Tibial artery (tissue), 4 donors: ENCODE measurements around the gene PAWR.
A peak's percentile ranks its signal among the peaks of the same experiment; 100 is the strongest.
"Not testable (repeated sequence)": the region's sequence is repeated elsewhere in the genome, so short reads cannot be mapped to it uniquely, and the experiment has no call there.

Source experiments
- DNase-seq, 2 donors: peaks; one replicate each; pipeline ENCODE4 v3.0.0-alpha.2; 2019
- H3K27ac ChIP-seq, 2 donors: fragments of 200-600 bp; sonication (generic) in 1 of 2; 1 replicate in 1 of 2; 2 replicates in 1 of 2; pipeline ENCODE4 v1.5.1; 2018 to 2019; ENCODE audit warnings: mild to moderate bottlenecking in 1 of 2
- H3K27me3 ChIP-seq, 2 donors: fragments of 200-600 bp; sonication (generic) in 1 of 2; one replicate each; pipeline versions ENCODE4 v1.5.1 to v1.6.0; 2016 to 2019
- H3K36me3 ChIP-seq, 3 donors: fragments of 200-600 bp; sonication (generic) in 2 of 3; one replicate each; pipeline ENCODE4 v1.5.1; 2016 to 2019; ENCODE audit warnings: mild to moderate bottlenecking in 2 of 3
- H3K4me1 ChIP-seq, 4 donors: fragments of 200-600 bp; sonication (generic) in 2 of 4; 1 replicate in 3 of 4; 2 replicates in 1 of 4; pipeline ENCODE4 v1.5.1; 2016 to 2019
- H3K4me3 ChIP-seq, 2 donors: fragments of 200-600 bp; sonication (generic) in 1 of 2; 1 replicate in 1 of 2; 2 replicates in 1 of 2; pipeline ENCODE4 v1.5.1; 2018 to 2019; ENCODE audit warnings: mild to moderate bottlenecking in 2 of 2
- H3K9me3 ChIP-seq, 3 donors: fragments of 200-600 bp; sonication (generic) in 1 of 3; one replicate each; pipeline ENCODE4 v1.5.1; 2016 to 2019
- intact Hi-C: fragments of 100-400 bp; cut with DNase I; formaldehyde crosslinking; loops from one replicate; pipeline ENCODE4 v1.15.0; 2023; ENCODE audit warnings: low total_unique reads
- TF ChIP-seq, protein P1 (sequence below), 2 experiments: fragments of 200-600 bp in 1 of 2; fragments of 450-650 bp in 1 of 2; IDR thresholded peaks; one replicate each; pipeline ENCODE4 v1.5.1; 2017 to 2019; ENCODE audit warnings: antibody characterized with exemption in 2 of 2, mild to moderate bottlenecking in 1 of 2, moderate library complexity in 1 of 2

PAWR gene

DNA sequence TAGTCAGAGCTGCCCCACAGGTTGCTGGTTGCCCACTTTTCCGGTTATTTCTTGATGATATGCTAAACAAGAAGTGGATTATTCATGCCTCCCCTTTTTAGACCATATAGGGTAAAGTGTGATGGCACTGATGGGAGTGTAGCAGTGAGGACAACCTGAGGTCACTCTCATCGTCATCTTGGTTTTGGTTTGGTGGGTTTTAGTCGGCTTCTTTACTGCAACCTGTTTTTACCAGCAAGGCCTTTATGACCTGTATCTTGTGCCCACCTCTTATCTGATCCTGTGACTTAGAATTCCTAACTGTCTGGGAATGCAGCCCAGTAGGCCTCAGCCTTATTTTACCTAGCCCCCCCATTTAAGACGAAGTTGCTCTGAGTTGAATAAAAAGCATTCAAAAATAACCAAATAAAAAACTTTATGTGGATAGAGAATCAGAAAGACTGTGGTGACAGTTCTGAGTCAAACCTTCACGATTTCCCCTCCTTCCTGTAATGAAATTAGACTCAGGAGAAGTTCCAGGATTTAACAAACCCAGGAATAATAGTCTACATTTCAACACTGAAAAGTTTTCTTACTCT lies 144.2 kb downstream of the PAWR start:
- Histone ChIP-seq H3K4me1 (peaks cover 6 to 50% (median 35%) of the 10 kb centered on the region in 4 donors), H3K9me3 (no peaks in the 10 kb centered on the region), H3K4me3 (no peak overlapping the region), H3K27me3 (no peaks in the 10 kb centered on the region), H3K36me3 (no peaks in the 10 kb centered on the region), H3K27ac (peak overlapping the region; percentile 58 to 70)
- intact Hi-C loops = no loop called here
- TF ChIP-seq, protein P1, sequence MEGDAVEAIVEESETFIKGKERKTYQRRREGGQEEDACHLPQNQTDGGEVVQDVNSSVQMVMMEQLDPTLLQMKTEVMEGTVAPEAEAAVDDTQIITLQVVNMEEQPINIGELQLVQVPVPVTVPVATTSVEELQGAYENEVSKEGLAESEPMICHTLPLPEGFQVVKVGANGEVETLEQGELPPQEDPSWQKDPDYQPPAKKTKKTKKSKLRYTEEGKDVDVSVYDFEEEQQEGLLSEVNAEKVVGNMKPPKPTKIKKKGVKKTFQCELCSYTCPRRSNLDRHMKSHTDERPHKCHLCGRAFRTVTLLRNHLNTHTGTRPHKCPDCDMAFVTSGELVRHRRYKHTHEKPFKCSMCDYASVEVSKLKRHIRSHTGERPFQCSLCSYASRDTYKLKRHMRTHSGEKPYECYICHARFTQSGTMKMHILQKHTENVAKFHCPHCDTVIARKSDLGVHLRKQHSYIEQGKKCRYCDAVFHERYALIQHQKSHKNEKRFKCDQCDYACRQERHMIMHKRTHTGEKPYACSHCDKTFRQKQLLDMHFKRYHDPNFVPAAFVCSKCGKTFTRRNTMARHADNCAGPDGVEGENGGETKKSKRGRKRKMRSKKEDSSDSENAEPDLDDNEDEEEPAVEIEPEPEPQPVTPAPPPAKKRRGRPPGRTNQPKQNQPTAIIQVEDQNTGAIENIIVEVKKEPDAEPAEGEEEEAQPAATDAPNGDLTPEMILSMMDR (IDR thresholded peaks at IDR 0.05) = no peak
- DNase-seq = no peak

DNA sequence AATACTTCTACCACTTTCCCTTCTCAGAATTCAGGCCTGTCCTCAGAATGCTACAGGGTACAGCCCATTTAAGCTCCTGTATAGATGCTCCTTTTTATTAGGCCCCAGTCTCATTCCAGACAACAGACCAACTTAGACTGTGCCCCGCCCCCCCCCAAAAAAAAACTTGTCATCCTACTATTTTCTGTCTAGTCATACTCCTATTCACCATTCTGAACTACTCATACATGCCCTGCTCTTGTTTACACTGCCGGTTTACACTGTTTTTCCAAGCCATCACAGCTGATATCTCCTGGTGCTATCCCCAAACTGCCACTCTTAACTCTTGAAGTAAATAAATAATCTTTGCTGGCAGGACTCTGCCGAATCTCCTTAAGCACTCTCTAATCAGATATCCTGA lies 146.3 kb downstream of the PAWR start:
- DNase-seq, H3K4me3 ChIP-seq, H3K27ac ChIP-seq, H3K36me3 ChIP-seq, intact Hi-C loops, H3K27me3 ChIP-seq, H3K9me3 ChIP-seq: not testable (repeated sequence)
- H3K4me1 ChIP-seq = peaks cover 6 to 36% (median 28%) of the 10 kb centered on the region in 4 donors

DNA sequence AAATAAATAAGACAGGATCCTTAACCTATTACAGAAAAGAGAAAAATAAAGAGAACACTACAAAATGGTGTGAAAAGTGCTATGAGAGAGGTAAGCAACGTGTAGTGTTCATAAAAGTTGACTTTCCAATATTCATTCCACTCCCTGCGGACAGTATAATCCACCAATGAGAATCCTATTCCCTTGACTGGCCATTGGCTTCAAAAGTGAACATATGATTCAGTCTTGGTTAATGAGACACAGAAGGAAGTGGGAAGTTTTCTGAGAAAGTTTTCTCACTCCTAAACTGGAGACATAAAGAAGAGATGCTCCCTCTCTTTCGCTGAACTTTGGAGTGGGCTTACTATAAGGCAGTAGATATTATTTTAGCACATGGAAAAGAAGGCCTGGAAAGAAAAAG lies 153.1 kb downstream of the PAWR start:
- H3K4me3 ChIP-seq = no peak overlapping the region
- no peaks in the 10 kb centered on the region for H3K36me3 ChIP-seq
- no peaks in the 10 kb centered on the region for H3K27me3 ChIP-seq
- no peaks in the 10 kb centered on the region for H3K4me1 ChIP-seq
- intact Hi-C loops = no loop called here
- no peaks in the 10 kb centered on the region for H3K9me3 ChIP-seq
- DNase-seq = no peak
- H3K27ac ChIP-seq = no peak overlapping the region
- TF ChIP-seq, protein P1 (IDR thresholded peaks at IDR 0.05) = no peak

DNA sequence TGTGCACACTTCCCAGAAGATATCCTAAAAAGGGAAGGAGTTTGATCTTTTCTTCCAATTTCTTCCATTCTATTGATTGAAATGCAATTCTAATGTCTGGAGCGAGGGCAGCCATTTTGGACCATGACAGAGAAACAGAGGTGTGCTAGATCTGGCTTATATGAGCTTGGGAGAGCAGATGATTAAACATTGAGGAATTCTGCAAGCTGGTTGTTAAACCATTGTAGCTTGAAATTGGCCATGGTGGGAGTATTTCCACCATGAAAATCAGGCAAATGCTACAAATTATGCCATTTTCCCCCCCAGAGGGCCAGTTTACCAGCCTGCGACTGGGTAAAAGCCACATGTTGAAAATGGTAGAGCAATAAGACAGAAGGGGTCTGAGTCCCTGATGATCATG lies 155.0 kb downstream of the PAWR start:
- H3K4me1 ChIP-seq = no peaks in the 10 kb centered on the region
- no peaks in the 10 kb centered on the region for H3K27me3 ChIP-seq
- intact Hi-C loops = no loop called here
- no peaks in the 10 kb centered on the region for H3K9me3 ChIP-seq
- no peak for DNase-seq
- H3K4me3 ChIP-seq = no peak overlapping the region
- TF ChIP-seq, protein P1 (IDR thresholded peaks at IDR 0.05) = no peak
- no peaks in the 10 kb centered on the region for H3K36me3 ChIP-seq
- no peak overlapping the region for H3K27ac ChIP-seq
